ENCODE measurements around the gene GMDS.

Gene GMDS

GRCh38 chr6:1574083-1574761 lies 671.2 kb downstream of the GMDS start:
- no peak for DNase-seq (ENCODE audit: low spot score)
- TF ChIP-seq CTCF (IDR thresholded peaks at IDR 0.05; ENCODE audit: extremely low read depth, missing control alignments) = no peak

Data from GM20000 (cell line).